Measurements from ENCODE around the gene TRIM24.
A peak's percentile ranks its signal among the peaks of the same experiment; 100 is the strongest.
"Not testable (repeated sequence)": the region's sequence is repeated elsewhere in the genome, so short reads cannot be mapped to it uniquely, and the experiment has no call there.

TRIM24 gene

GRCh38 chr7:138460649-138461607 is 869 bp downstream of the TRIM24 start:
- peak; percentile 8 for DNase-seq (ENCODE audit: low read depth)

GRCh38 chr7:138463291-138463618 is 3.2 kb downstream of the TRIM24 start:
- DNase-seq (ENCODE audit: low read depth): not testable (repeated sequence)

GRCh38 chr7:138465046-138465445 is 5.0 kb downstream of the TRIM24 start:
- no peak for DNase-seq (ENCODE audit: low read depth)

GRCh38 chr7:138466069-138466756 is 6.2 kb downstream of the TRIM24 start:
- DNase-seq (ENCODE audit: low read depth): not testable (repeated sequence)

- DNase-seq (ENCODE audit: low read depth): no peak
Observed at GRCh38 chr7:138468244-138469123, 8.4 kb downstream of the TRIM24 start.

GRCh38 chr7:138470391-138471157 is 10.5 kb downstream of the TRIM24 start:
- no peak for DNase-seq (ENCODE audit: low read depth)

GRCh38 chr7:138472292-138473079 is 12.4 kb downstream of the TRIM24 start:
- DNase-seq (ENCODE audit: low read depth): no peak

GRCh38 chr7:138475377-138475776 is 15.3 kb downstream of the TRIM24 start:
- DNase-seq (ENCODE audit: low read depth): no peak

- DNase-seq (ENCODE audit: low read depth): no peak
Observed at GRCh38 chr7:138477081-138477578, 17.1 kb downstream of the TRIM24 start.

GRCh38 chr7:138477581-138477980 is 17.5 kb downstream of the TRIM24 start:
- DNase-seq (ENCODE audit: low read depth): no peak

GRCh38 chr7:138478499-138478908 is 18.4 kb downstream of the TRIM24 start:
- no peak for DNase-seq (ENCODE audit: low read depth)

- no peak for DNase-seq (ENCODE audit: low read depth)
Observed at GRCh38 chr7:138480527-138480926, 20.5 kb downstream of the TRIM24 start.

GRCh38 chr7:138481447-138482380 is 21.7 kb downstream of the TRIM24 start:
- no peak for DNase-seq (ENCODE audit: low read depth)

GRCh38 chr7:138483531-138483930 is 23.5 kb downstream of the TRIM24 start:
- no peak for DNase-seq (ENCODE audit: low read depth)

GRCh38 chr7:138485508-138485907 is 25.4 kb downstream of the TRIM24 start:
- DNase-seq (ENCODE audit: low read depth): not testable (repeated sequence)

GRCh38 chr7:138489139-138489538 is 29.1 kb downstream of the TRIM24 start:
- DNase-seq (ENCODE audit: low read depth): not testable (repeated sequence)

- DNase-seq (ENCODE audit: low read depth): no peak
Observed at GRCh38 chr7:138491612-138492386, 31.7 kb downstream of the TRIM24 start.

GRCh38 chr7:138492423-138492822 is 32.4 kb downstream of the TRIM24 start:
- DNase-seq (ENCODE audit: low read depth): no peak
